Keratinocyte (primary cell): ENCODE measurements around the gene MYO7B. TPM values are rescaled to one million over a fixed set of nuclear protein-coding genes. Genes with fewer than 3 reads are reported as not detected.

Source experiments
- DNase-seq: peaks from one replicate; pipeline ENCODE4 v3.0.0-alpha.2; 2011; ENCODE audit warnings: low read depth, missing footprints, low spot score
- FAIRE-seq: peaks from 2 replicates; lab custom pipeline; 2011; peaks lifted over from hg19 to GRCh38; lab: Jason Lieb, UNC
- H2AFZ ChIP-seq: 2 replicates; pipeline ENCODE4 v1.6.0; 2012; ENCODE audit warnings: low read length, control low read depth, inconsistent platforms; ENCODE audit not compliant: control insufficient read depth
- H3K27ac ChIP-seq: 2 replicates; pipeline ENCODE4 v1.5.1; 2011; ENCODE audit warnings: low read length; ENCODE audit not compliant: control insufficient read depth, insufficient read depth
- H3K27me3 ChIP-seq: 3 replicates; pipeline ENCODE4 v1.6.0; 2011; ENCODE audit warnings: low read length; ENCODE audit not compliant: control insufficient read depth, insufficient read depth; ENCODE audit errors: extremely low read depth
- H3K36me3 ChIP-seq, 2 experiments: 2 replicates in 1 of 2; 3 replicates in 1 of 2; pipeline ENCODE4 v1.5.1; 2011; ENCODE audit warnings: low read length in 2 of 2, mild to moderate bottlenecking in 1 of 2; ENCODE audit not compliant: control insufficient read depth in 2 of 2, insufficient read depth in 2 of 2; ENCODE audit errors: extremely low read depth in 1 of 2
- H3K4me1 ChIP-seq: 3 replicates; pipeline ENCODE4 v1.5.1; 2011; ENCODE audit warnings: low read length; ENCODE audit not compliant: control insufficient read depth, insufficient read depth; ENCODE audit errors: extremely low read depth
- H3K4me2 ChIP-seq: 3 replicates; pipeline ENCODE4 v1.6.0; 2011; ENCODE audit warnings: low read depth, low read length; ENCODE audit not compliant: control insufficient read depth, insufficient read depth; ENCODE audit errors: extremely low read depth
- H3K4me3 ChIP-seq, 3 experiments: fragments of 200-600 bp in 1 of 3; sonication (generic) in 1 of 3; 2 replicates in 2 of 3; 3 replicates in 1 of 3; pipeline ENCODE4 v1.5.1; 2011 to 2016; ENCODE audit warnings: low read length in 3 of 3, mild to moderate bottlenecking in 3 of 3, control low read depth in 2 of 3, inconsistent platforms in 1 of 3, low read depth in 1 of 3, mixed read lengths in 1 of 3, mixed run types in 1 of 3, moderate library complexity in 1 of 3; ENCODE audit not compliant: control insufficient read depth in 2 of 3, insufficient read depth in 2 of 3; ENCODE audit errors: extremely low read depth in 1 of 3
- H3K79me2 ChIP-seq: 2 replicates; pipeline ENCODE4 v1.6.0; 2012; ENCODE audit warnings: low read length; ENCODE audit not compliant: control insufficient read depth, insufficient read depth
- H3K9ac ChIP-seq: 3 replicates; pipeline ENCODE4 v1.6.0; 2011; ENCODE audit warnings: low read length; ENCODE audit not compliant: control insufficient read depth, insufficient read depth; ENCODE audit errors: extremely low read depth
- H3K9me1 ChIP-seq: 3 replicates; pipeline ENCODE4 v1.6.0; 2011; ENCODE audit warnings: low read length; ENCODE audit not compliant: control insufficient read depth, insufficient read depth; ENCODE audit errors: extremely low read depth
- H3K9me3 ChIP-seq: 2 replicates; pipeline ENCODE4 v1.5.1; 2012; ENCODE audit warnings: low read depth, low read length; ENCODE audit not compliant: control insufficient read depth
- H4K20me1 ChIP-seq: 3 replicates; pipeline ENCODE4 v1.6.0; 2011; ENCODE audit warnings: low read length; ENCODE audit not compliant: control insufficient read depth, insufficient read depth; ENCODE audit errors: extremely low read depth
- CTCF ChIP-seq, 3 experiments: IDR thresholded peaks in 1 of 3; conservative IDR thresholded peaks in 1 of 3; optimal IDR thresholded peaks in 1 of 3; 2 replicates in 2 of 3; 3 replicates in 1 of 3; pipeline versions ENCODE3 to v1.5.1; 2011; ENCODE audit warnings: low read length in 3 of 3, mild to moderate bottlenecking in 3 of 3, moderate library complexity in 2 of 3, control low read depth in 1 of 3, inconsistent platforms in 1 of 3; ENCODE audit not compliant: insufficient read depth in 2 of 3; ENCODE audit errors: extremely low read depth in 1 of 3
- EZH2 ChIP-seq: IDR thresholded peaks from one replicate; pipeline ENCODE4 v1.6.1; 2012; ENCODE audit warnings: inconsistent platforms, mild to moderate bottlenecking, low read length, moderate library complexity
- dilution Hi-C: fragments of 300-500 bp; cut with MboI; formaldehyde crosslinking; loops from one replicate; pipeline ENCODE4 v1.7.0; 2020; ENCODE audit warnings: low sequenced_read_pairs; ENCODE audit not compliant: extremely low pct_ligation_motif_present
- polyA plus RNA-seq, 5 experiments: library from polyadenylated mRNA; depleted of rRNA in 3 of 5; stranded (reverse) in 3 of 5; stranded (forward) in 1 of 5; unstranded in 1 of 5; fragments of >200 nt; gene quantifications; 1 replicate in 1 of 5; 2 replicates in 3 of 5; 3 replicates in 1 of 5; pipeline versions ENCODE4 v1.2.1 to v1.2.3, GENCODE V29; 2011 to 2012; ENCODE audit warnings: missing spikeins in 2 of 5, low read depth in 1 of 5, low replicate concordance in 1 of 5

MYO7B gene
- polyA plus RNA-seq, 1 donor (not counting 4 experiments of a cell fraction or from before 2014, with no cell fraction given), result not detected

- no peaks in the 10 kb centered on the region for H3K9me3 ChIP-seq
- no peak overlapping the region for H3K4me2 ChIP-seq
- no peaks in the 10 kb centered on the region for H4K20me1 ChIP-seq
- H3K4me3 ChIP-seq, result no peak overlapping the region
- H3K4me1 ChIP-seq, result peaks cover 5% of the 10 kb centered on the region
- H3K9me1 ChIP-seq, result no peaks in the 10 kb centered on the region
- H3K79me2 ChIP-seq, result no peaks in the 10 kb centered on the region
- no peak overlapping the region for H3K27ac ChIP-seq
- dilution Hi-C loops, result no loop called here
- no peaks in the 10 kb centered on the region for H3K36me3 ChIP-seq
- TF ChIP-seq CTCF (optimal IDR thresholded peaks at IDR 0.05 in 1 of 3, IDR thresholded peaks at IDR 0.05 in 1 of 3, conservative IDR thresholded peaks at IDR 0.05 in 1 of 3; ENCODE audit: extremely low read depth in 1 of 3, insufficient read depth in 2 of 3, low read length in 3 of 3), result no peak
- no peak for TF ChIP-seq EZH2
- no peak for DNase-seq
- H2AFZ ChIP-seq, result no peak overlapping the region
- no peak for FAIRE-seq
- H3K9ac ChIP-seq, result no peak overlapping the region
- H3K27me3 ChIP-seq, result peaks cover 16% of the 10 kb centered on the region
Measured at GRCh38 chr2:127659408-127660290, 124.2 kb downstream of the MYO7B start.

- Histone ChIP-seq H3K9me1 (no peaks in the 10 kb centered on the region), H3K36me3 (no peaks in the 10 kb centered on the region), H3K27me3 (peaks cover 21% of the 10 kb centered on the region), H3K4me1 (peaks cover 5% of the 10 kb centered on the region), H3K79me2 (no peaks in the 10 kb centered on the region), H3K27ac (no peak overlapping the region), H2AFZ (no peak overlapping the region), H4K20me1 (no peaks in the 10 kb centered on the region), H3K9me3 (no peaks in the 10 kb centered on the region), H3K9ac (no peak overlapping the region), H3K4me3 (no peak overlapping the region), H3K4me2 (no peak overlapping the region)
- FAIRE-seq (no peak), DNase-seq (no peak)
- dilution Hi-C loops, result no loop called here
- TF ChIP-seq EZH2 (no peak), CTCF (optimal IDR thresholded peaks at IDR 0.05 in 1 of 3, IDR thresholded peaks at IDR 0.05 in 1 of 3, conservative IDR thresholded peaks at IDR 0.05 in 1 of 3; ENCODE audit: extremely low read depth in 1 of 3, insufficient read depth in 2 of 3, low read length in 3 of 3) (no peak)
Measured at GRCh38 chr2:127660291-127660578, 124.8 kb downstream of the MYO7B start.
